HG03558 (cell line): Measurements from ENCODE around the gene SOX18.

Experiments used
- ATAC-seq: cut with Tn5 transposase; IDR thresholded peaks from one replicate; pipeline ENCODE4 v1.9.1; 2021; ENCODE audit warnings: moderate number of reproducible peaks; ENCODE audit not compliant: unreplicated experiment; ENCODE audit errors: extremely low read depth

The SOX18 gene

GRCh38 chr20:64053841-64054661 lies 4.6 kb upstream of the SOX18 start:
- ATAC-seq: no peak

- no peak for ATAC-seq
These were observed 3.8 kb upstream of the SOX18 start for GRCh38 chr20:64052987-64053840.

- ATAC-seq: no peak
These were observed 2.9 kb upstream of the SOX18 start for GRCh38 chr20:64052326-64052722.

GRCh38 chr20:64051561-64052325 lies 2.3 kb upstream of the SOX18 start:
- ATAC-seq: no peak

GRCh38 chr20:64051033-64051452 lies 1.6 kb upstream of the SOX18 start:
- no peak for ATAC-seq

- ATAC-seq: no peak
These were observed 1.0 kb upstream of the SOX18 start for GRCh38 chr20:64050261-64051032.

GRCh38 chr20:64049878-64050260 lies 430 bp upstream of the SOX18 start:
- ATAC-seq: no peak

- ATAC-seq: no peak
These were observed 916 bp downstream of the SOX18 start for GRCh38 chr20:64048402-64049044.

GRCh38 chr20:64047968-64048401 lies 1.5 kb downstream of the SOX18 start:
- no peak for ATAC-seq

GRCh38 chr20:64047046-64047389 lies 2.4 kb downstream of the SOX18 start:
- ATAC-seq: no peak

GRCh38 chr20:64045346-64046011 lies 4.0 kb downstream of the SOX18 start:
- ATAC-seq: no peak

GRCh38 chr20:64044484-64045247 lies 4.8 kb downstream of the SOX18 start:
- ATAC-seq: no peak

GRCh38 chr20:64043768-64044167 lies 5.7 kb downstream of the SOX18 start:
- ATAC-seq: no peak

GRCh38 chr20:64042054-64042781 lies 7.2 kb downstream of the SOX18 start:
- no peak for ATAC-seq

- no peak for ATAC-seq
These were observed 7.7 kb downstream of the SOX18 start for GRCh38 chr20:64041781-64042053.

- no peak for ATAC-seq
These were observed 8.2 kb downstream of the SOX18 start for GRCh38 chr20:64041040-64041780.
